SW480 (cell line): ENCODE results near the gene IGF1R.

Experiments
- DNase-seq: peaks from one replicate; pipeline ENCODE4 v3.0.0-alpha.2; 2016; ENCODE audit warnings: low spot score

Gene IGF1R

GRCh38 chr15:98796685-98797357, 148.5 kb downstream of the IGF1R start:
- no peak for DNase-seq

GRCh38 chr15:98798375-98798893, 150.1 kb downstream of the IGF1R start:
- no peak for DNase-seq

- peak; percentile 58 for DNase-seq
These were observed 151.4 kb downstream of the IGF1R start for GRCh38 chr15:98799461-98800390.

- peak; percentile 96 for DNase-seq
These were observed 152.3 kb downstream of the IGF1R start for GRCh38 chr15:98800437-98801233.

- DNase-seq, result peak; percentile 82
These were observed 152.9 kb downstream of the IGF1R start for GRCh38 chr15:98801234-98801561.

- no peak for DNase-seq
These were observed 153.8 kb downstream of the IGF1R start for GRCh38 chr15:98802187-98802586.

GRCh38 chr15:98803228-98804056, 155.1 kb downstream of the IGF1R start:
- DNase-seq, result no peak

GRCh38 chr15:98804057-98804380, 155.7 kb downstream of the IGF1R start:
- no peak for DNase-seq

GRCh38 chr15:98805434-98806274, 157.3 kb downstream of the IGF1R start:
- no peak for DNase-seq

GRCh38 chr15:98806275-98806895, 158.0 kb downstream of the IGF1R start:
- no peak for DNase-seq

GRCh38 chr15:98807262-98807661, 158.9 kb downstream of the IGF1R start:
- DNase-seq, result no peak

GRCh38 chr15:98809273-98809672, 160.9 kb downstream of the IGF1R start:
- no peak for DNase-seq

GRCh38 chr15:98812716-98813446, 164.5 kb downstream of the IGF1R start:
- DNase-seq, result no peak

GRCh38 chr15:98813951-98814350, 165.6 kb downstream of the IGF1R start:
- DNase-seq, result no peak

GRCh38 chr15:98815207-98815606, 166.9 kb downstream of the IGF1R start:
- peak; percentile 80 for DNase-seq

GRCh38 chr15:98817745-98818144, 169.4 kb downstream of the IGF1R start:
- DNase-seq, result no peak

- DNase-seq, result no peak
These were observed 174.7 kb downstream of the IGF1R start for GRCh38 chr15:98823012-98823458.

GRCh38 chr15:98823616-98824015, 175.3 kb downstream of the IGF1R start:
- no peak for DNase-seq

GRCh38 chr15:98824595-98824994, 176.3 kb downstream of the IGF1R start:
- DNase-seq, result no peak
